HL-60 (cell line): ENCODE results near the gene PIP5K1B.

ENCODE experiments used
- DNase-seq, 2 experiments: peaks; one replicate each; pipeline ENCODE4 v3.0.0-alpha.2; 2010 to 2020; ENCODE audit warnings: low read depth in 1 of 2, low spot score in 1 of 2
- H3K27ac ChIP-seq: fragments of 250-450 bp; sonication (Bioruptor Pico); replicated peaks from 2 replicates; pipeline ENCODE4 v1.5.1; 2020; ENCODE audit warnings: mild to moderate bottlenecking, moderate library complexity
- H3K27me3 ChIP-seq: fragments of 250-450 bp; sonication (Bioruptor Pico); 2 replicates; pipeline ENCODE4 v1.5.1; 2021; ENCODE audit warnings: mild to moderate bottlenecking, moderate library complexity; ENCODE audit not compliant: insufficient read depth, poor library complexity, severe bottlenecking
- H3K4me3 ChIP-seq: replicated peaks from 2 replicates; pipeline ENCODE4 v1.5.1; 2011; ENCODE audit warnings: mild to moderate bottlenecking, control low read depth, low read length; ENCODE audit not compliant: insufficient read depth
- CTCF ChIP-seq: IDR thresholded peaks from one replicate; pipeline ENCODE4 v1.5.1; 2011; ENCODE audit warnings: low read length, control low read depth, inconsistent platforms; ENCODE audit not compliant: insufficient read depth
- GABPA ChIP-seq: IDR thresholded peaks from 2 replicates; pipeline ENCODE4 v1.6.1; 2012; ENCODE audit warnings: low read depth
- POLR2AphosphoS5 ChIP-seq: IDR thresholded peaks from 2 replicates; pipeline ENCODE4 v1.6.1; 2012; ENCODE audit warnings: low read depth
- REST ChIP-seq: IDR thresholded peaks from 2 replicates; pipeline ENCODE4 v1.6.1; 2012; ENCODE audit warnings: low read depth; ENCODE audit not compliant: insufficient replicate concordance
- SPI1 ChIP-seq: IDR thresholded peaks from 2 replicates; pipeline ENCODE4 v1.6.1; 2012; ENCODE audit warnings: low read depth, mild to moderate bottlenecking, borderline replicate concordance
- long read RNA-seq: library from polyadenylated mRNA; unstranded; transcript quantifications from one replicate; pipeline ENCODE4 v2.0.0, GENCODE V29; 2020

PIP5K1B gene
- long read RNA-seq, partial matches to known transcripts, result 1 of 2 reads
- long read RNA-seq, other reads (novel, unspliced or antisense), result 1 of 2 reads

- no peak for TF ChIP-seq GABPA
- peak; percentile 36; the same call in 1 of the 2 replicates for TF ChIP-seq POLR2AphosphoS5
- TF ChIP-seq SPI1, result peak; percentile 94
- Histone ChIP-seq H3K4me3 (peak within 1 kb of the TSS; percentile 69), H3K27ac (peak within 1 kb of the TSS; percentile 77), H3K27me3 (no peaks in the 10 kb centered on the region)
- peak; percentile 32 to 93 for DNase-seq
These were observed at the start of gene PIP5K1B for GRCh38 chr9:68704814-68705530. Gene PIP5K1B (plus strand): TSS chr9:68705240. CDS start chr9:68822615, 117,375 bp downstream.

- TF ChIP-seq CTCF, result no peak
- no peak for TF ChIP-seq SPI1
- TF ChIP-seq GABPA, result no peak
- no peak for TF ChIP-seq POLR2AphosphoS5
- TF ChIP-seq REST, result no peak
- H3K27me3 ChIP-seq, result no peaks in the 10 kb centered on the region
- no peak overlapping the region for H3K27ac ChIP-seq
- no peak overlapping the region for H3K4me3 ChIP-seq
- DNase-seq, result no peak
These were observed 41.0 kb upstream of the PIP5K1B start for GRCh38 chr9:68664036-68664435.

GRCh38 chr9:68668127-68668526 lies 36.9 kb upstream of the PIP5K1B start:
- no peak for DNase-seq
- Histone ChIP-seq H3K27me3 (no peaks in the 10 kb centered on the region), H3K27ac (no peak overlapping the region), H3K4me3 (no peak overlapping the region)
- TF ChIP-seq SPI1 (no peak), CTCF (no peak), GABPA (no peak), REST (no peak), POLR2AphosphoS5 (no peak)

GRCh38 chr9:68669218-68669617 lies 35.8 kb upstream of the PIP5K1B start:
- TF ChIP-seq REST (no peak), CTCF (no peak), GABPA (no peak), SPI1 (no peak)
- Histone ChIP-seq H3K4me3 (no peak overlapping the region), H3K27ac (no peak overlapping the region), H3K27me3 (no peaks in the 10 kb centered on the region)
- DNase-seq, result no peak
